T47D (cell line): ENCODE data around the gene LETMD1.

Experiments
- DNase-seq, 2 experiments: peaks; one replicate each; pipeline versions ENCODE4 v3.0.0 to v3.0.0-alpha.2; 2011 to 2012; ENCODE audit warnings: low read depth in 1 of 2, low spot score in 1 of 2
- JUND ChIP-seq: IDR thresholded peaks from 2 replicates; pipeline ENCODE4 v1.6.1; 2012; ENCODE audit warnings: low read depth
- in situ Hi-C: cut with HindIII; loops from 2 replicates; pipeline ENCODE4 v1.10.0; 2016; ENCODE audit warnings: low sequenced_read_pairs, low pct_unique_long_range_greater_than_20kb

Gene LETMD1

GRCh38 chr12:51033048-51033447, 15.1 kb upstream of the LETMD1 start:
- no peak for DNase-seq
- no peak for TF ChIP-seq JUND
- in situ Hi-C loops: no loop called here

GRCh38 chr12:51033457-51034089, 14.6 kb upstream of the LETMD1 start:
- TF ChIP-seq JUND: no peak
- DNase-seq: no peak
- in situ Hi-C loops: no loop called here

GRCh38 chr12:51036279-51036678, 11.8 kb upstream of the LETMD1 start:
- no peak for DNase-seq
- TF ChIP-seq JUND: no peak
- in situ Hi-C loops: no loop called here

- no peak for TF ChIP-seq JUND
- in situ Hi-C loops: no loop called here
- no peak for DNase-seq
These were observed 629 bp downstream of the LETMD1 start for GRCh38 chr12:51048661-51049251.

- no peak for TF ChIP-seq JUND
- in situ Hi-C loops: no loop called here
- no peak for DNase-seq
These were observed 1.4 kb downstream of the LETMD1 start for GRCh38 chr12:51049525-51049924.

GRCh38 chr12:51051787-51052186, 3.7 kb downstream of the LETMD1 start:
- no peak for TF ChIP-seq JUND
- no peak for DNase-seq
- in situ Hi-C loops: no loop called here

GRCh38 chr12:51055060-51055459, 6.9 kb downstream of the LETMD1 start:
- no peak for DNase-seq
- in situ Hi-C loops: no loop called here
- no peak for TF ChIP-seq JUND

- in situ Hi-C loops: no loop called here
- TF ChIP-seq JUND: no peak
- DNase-seq: no peak
These were observed 8.1 kb downstream of the LETMD1 start for GRCh38 chr12:51056242-51056641.

GRCh38 chr12:51059086-51059485, 11.0 kb downstream of the LETMD1 start:
- TF ChIP-seq JUND: no peak
- in situ Hi-C loops: no loop called here
- no peak for DNase-seq

GRCh38 chr12:51062631-51063397, 14.7 kb downstream of the LETMD1 start:
- no peak for TF ChIP-seq JUND
- in situ Hi-C loops: no loop called here
- no peak for DNase-seq

- no peak for TF ChIP-seq JUND
- DNase-seq: no peak
- in situ Hi-C loops: no loop called here
These were observed 17.4 kb downstream of the LETMD1 start for GRCh38 chr12:51065530-51065929.

GRCh38 chr12:51067229-51067628, 19.1 kb downstream of the LETMD1 start:
- in situ Hi-C loops: no loop called here
- no peak for DNase-seq
- TF ChIP-seq JUND: no peak

GRCh38 chr12:51067771-51068170, 19.6 kb downstream of the LETMD1 start:
- TF ChIP-seq JUND: no peak
- no peak for DNase-seq
- in situ Hi-C loops: no loop called here

- in situ Hi-C loops: no loop called here
- DNase-seq: no peak
- no peak for TF ChIP-seq JUND
These were observed 21.9 kb downstream of the LETMD1 start for GRCh38 chr12:51070004-51070403.
